PC-3 (cell line): ENCODE results near the gene DENND2A. TPM values are rescaled to one million over a fixed set of nuclear protein-coding genes. Genes with fewer than 3 reads are reported as not detected.

ENCODE experiments used
- ATAC-seq: fragments of 200-7000 bp; cut with Tn5 transposase; 2 replicates; pipeline ENCODE4 v1.9.1; 2020; ENCODE audit warnings: mild to moderate bottlenecking, moderate library complexity
- BruUV-seq: library from RNA; stranded (reverse); fragments of 400-500 nt; replicated peaks from 2 replicates; lab custom pipeline; 2021; lab: Mats Ljungman, UMichigan
- CTCF ChIA-PET: fragments of 300-600 bp; sonication (Branson Sonifier 250); formaldehyde crosslinking; loops from one replicate; lab custom pipeline; 2022; ENCODE audit warnings: antibody characterized with exemption; lab: Charles Lee
- POLR2A ChIA-PET: fragments of 300-600 bp; sonication (Branson Sonifier 250); formaldehyde crosslinking; loops from one replicate; lab custom pipeline; 2022; ENCODE audit warnings: antibody characterized with exemption; ENCODE audit not compliant: unreplicated experiment; lab: Charles Lee
- DNase-seq: peaks from one replicate; pipeline ENCODE4 v3.0.0-alpha.2; 2015
- H2AFZ ChIP-seq: fragments of 300-600 bp; sonication (generic); 2 replicates; pipeline ENCODE4 v1.6.0; 2016; ENCODE audit warnings: antibody characterized with exemption, low read length
- H3F3A ChIP-seq: fragments of 300-600 bp; sonication (generic); one replicate; pipeline ENCODE4 v1.6.0; 2017; ENCODE audit warnings: antibody characterized with exemption, low read length, control low read depth, mild to moderate bottlenecking; ENCODE audit not compliant: unreplicated experiment
- H3K27ac ChIP-seq: fragments of 300-600 bp; sonication (generic); 2 replicates; pipeline ENCODE4 v1.5.1; 2016; ENCODE audit warnings: mild to moderate bottlenecking, low read length
- H3K27me3 ChIP-seq: fragments of 300-600 bp; sonication (generic); 2 replicates; pipeline ENCODE4 v1.6.1; 2016; ENCODE audit warnings: low read length, mixed read lengths
- H3K36me3 ChIP-seq: fragments of 300-600 bp; sonication (generic); 2 replicates; pipeline ENCODE4 v1.6.1; 2016; ENCODE audit warnings: low read depth, mixed run types, low read length, mixed read lengths
- H3K4me1 ChIP-seq: fragments of 300-600 bp; sonication (generic); 2 replicates; pipeline ENCODE4 v1.5.1; 2016; ENCODE audit warnings: low read length; ENCODE audit not compliant: insufficient read depth
- H3K4me2 ChIP-seq: fragments of 300-600 bp; sonication (generic); 2 replicates; pipeline ENCODE4 v1.6.0; 2016; ENCODE audit warnings: low read length
- H3K4me3 ChIP-seq: fragments of 300-600 bp; sonication (generic); 2 replicates; pipeline ENCODE4 v1.5.1; 2016; ENCODE audit warnings: mild to moderate bottlenecking, low read length, mixed read lengths
- H3K79me2 ChIP-seq: fragments of 300-600 bp; sonication (generic); 2 replicates; pipeline ENCODE4 v1.6.1; 2017; ENCODE audit warnings: low read length, mixed read lengths
- H3K9ac ChIP-seq: fragments of 300-600 bp; sonication (generic); 2 replicates; pipeline ENCODE4 v1.6.0; 2016; ENCODE audit warnings: mild to moderate bottlenecking, low read length
- H3K9me2 ChIP-seq: fragments of 300-600 bp; sonication (generic); replicated peaks from 2 replicates; pipeline ENCODE4 v1.6.1; 2016; ENCODE audit warnings: mixed run types, low read length, mixed read lengths
- H3K9me3 ChIP-seq: fragments of 300-600 bp; sonication (generic); 2 replicates; pipeline ENCODE4 v1.6.1; 2016; ENCODE audit warnings: low read length, mixed read lengths
- H4K20me1 ChIP-seq: fragments of 300-600 bp; sonication (generic); 2 replicates; pipeline ENCODE4 v1.6.1; 2016; ENCODE audit warnings: low read length, mixed read lengths
- EZH2 ChIP-seq: fragments of 300-600 bp; sonication (generic); IDR thresholded peaks from one replicate; pipeline ENCODE4 v1.6.1; 2017; ENCODE audit warnings: antibody characterized with exemption, mild to moderate bottlenecking, low read length; ENCODE audit not compliant: unreplicated experiment
- EZH2phosphoT487 ChIP-seq: fragments of 300-600 bp; sonication (generic); IDR thresholded peaks from 2 replicates; pipeline ENCODE4 v1.6.1; 2018; ENCODE audit warnings: mild to moderate bottlenecking, antibody characterized with exemption, low read length, borderline replicate concordance
- intact Hi-C: fragments of 100-400 bp; cut with micrococcal nuclease; formaldehyde crosslinking; loops from 2 replicates; pipeline ENCODE4 v1.9.0; 2023
- total RNA-seq: library from RNA; depleted of rRNA; stranded (reverse); fragments of >200 nt; gene quantifications from 2 replicates; pipeline ENCODE4 v1.2.3, GENCODE V29; 2014
- TF ChIP-seq, protein P1 (sequence below): fragments of 300-600 bp; sonication (generic); conservative IDR thresholded peaks from 2 replicates; pipeline ENCODE4 v1.5.1; 2017; ENCODE audit warnings: antibody characterized with exemption, low read depth, mild to moderate bottlenecking, low read length

The DENND2A gene
- total RNA-seq, 1 experiment from 2014 or later, result 8.9 TPM

DNA sequence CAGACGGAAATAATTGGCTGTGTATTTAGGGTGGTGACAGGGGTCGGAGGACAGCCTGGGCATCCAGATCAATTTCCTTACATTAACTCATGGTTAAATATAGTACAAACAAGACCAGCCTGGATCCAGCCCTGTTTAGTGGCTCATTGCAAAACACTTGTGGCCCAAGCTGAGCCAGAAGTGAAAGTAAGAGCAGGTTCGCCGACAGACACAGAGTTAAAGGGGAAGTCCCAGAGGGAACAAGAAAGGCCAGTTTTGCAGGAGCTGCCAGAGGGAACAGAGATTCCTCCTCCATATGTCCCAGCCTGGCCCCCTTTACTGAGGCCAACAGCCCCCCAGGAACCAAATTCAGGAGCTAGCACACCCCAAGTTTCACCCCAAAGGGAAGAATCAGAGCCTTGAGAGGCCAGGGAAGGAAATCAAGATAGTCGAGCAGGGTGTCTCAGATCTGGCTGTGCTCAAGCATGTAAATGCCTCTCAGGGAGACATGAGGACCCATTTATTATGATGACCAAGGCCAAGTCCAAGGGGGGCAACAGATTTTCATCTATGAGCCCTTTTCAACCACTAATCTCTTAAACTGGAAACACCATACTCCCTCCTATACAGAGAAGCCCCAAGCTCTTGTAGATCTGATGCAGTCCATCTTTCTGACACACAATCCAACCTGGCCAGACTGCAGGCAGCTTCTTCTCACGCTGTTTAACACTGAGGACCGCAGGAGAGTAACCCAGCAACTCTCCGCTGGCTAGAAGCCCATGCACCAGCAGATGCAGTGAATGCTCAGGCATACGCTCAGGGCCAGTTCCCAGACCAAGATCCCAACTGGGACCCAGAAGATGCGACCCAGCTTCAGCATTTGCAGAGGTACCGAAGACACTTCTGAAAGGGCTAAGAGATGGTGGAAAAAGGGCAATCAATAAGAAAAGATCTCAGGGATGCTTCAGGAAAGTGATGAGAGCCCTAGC lies 16.2 kb upstream of the DENND2A start:
- no TSS peak for BruUV-seq
- peak; percentile 62 for ATAC-seq
- CTCF ChIA-PET, result no interaction called here
- no peaks in the 10 kb centered on the region for H3K9me3 ChIP-seq
- H3K9ac ChIP-seq, result no peak overlapping the region
- no peaks in the 10 kb centered on the region for H3K27me3 ChIP-seq
- H3F3A ChIP-seq, result no peaks in the 10 kb centered on the region
- no peaks in the 10 kb centered on the region for H3K9me2 ChIP-seq
- POLR2A ChIA-PET, result no interaction called here
- peak; percentile 74 for DNase-seq
- H3K4me3 ChIP-seq, result peak overlapping the region; percentile 54
- TF ChIP-seq EZH2, result no peak
- no peak for TF ChIP-seq EZH2phosphoT487
- TF ChIP-seq, protein P1, sequence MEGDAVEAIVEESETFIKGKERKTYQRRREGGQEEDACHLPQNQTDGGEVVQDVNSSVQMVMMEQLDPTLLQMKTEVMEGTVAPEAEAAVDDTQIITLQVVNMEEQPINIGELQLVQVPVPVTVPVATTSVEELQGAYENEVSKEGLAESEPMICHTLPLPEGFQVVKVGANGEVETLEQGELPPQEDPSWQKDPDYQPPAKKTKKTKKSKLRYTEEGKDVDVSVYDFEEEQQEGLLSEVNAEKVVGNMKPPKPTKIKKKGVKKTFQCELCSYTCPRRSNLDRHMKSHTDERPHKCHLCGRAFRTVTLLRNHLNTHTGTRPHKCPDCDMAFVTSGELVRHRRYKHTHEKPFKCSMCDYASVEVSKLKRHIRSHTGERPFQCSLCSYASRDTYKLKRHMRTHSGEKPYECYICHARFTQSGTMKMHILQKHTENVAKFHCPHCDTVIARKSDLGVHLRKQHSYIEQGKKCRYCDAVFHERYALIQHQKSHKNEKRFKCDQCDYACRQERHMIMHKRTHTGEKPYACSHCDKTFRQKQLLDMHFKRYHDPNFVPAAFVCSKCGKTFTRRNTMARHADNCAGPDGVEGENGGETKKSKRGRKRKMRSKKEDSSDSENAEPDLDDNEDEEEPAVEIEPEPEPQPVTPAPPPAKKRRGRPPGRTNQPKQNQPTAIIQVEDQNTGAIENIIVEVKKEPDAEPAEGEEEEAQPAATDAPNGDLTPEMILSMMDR, result no peak
- intact Hi-C loops, result loop anchor here (5.0 kb wide), 1 partner anchor 260 kb away; the partner anchor contains the start of gene SLC37A3
- H3K36me3 ChIP-seq, result no peaks in the 10 kb centered on the region
- peak overlapping the region; percentile 81 for H2AFZ ChIP-seq
- no peak overlapping the region for H3K27ac ChIP-seq
- peak overlapping the region; percentile 82 for H3K4me2 ChIP-seq
- H3K4me1 ChIP-seq, result peaks cover 9% of the 10 kb centered on the region
- no peaks in the 10 kb centered on the region for H3K79me2 ChIP-seq
- H4K20me1 ChIP-seq, result no peaks in the 10 kb centered on the region

GRCh38 chr7:140655511-140656408 lies 15.1 kb upstream of the DENND2A start:
- Histone ChIP-seq H3K36me3 (no peaks in the 10 kb centered on the region), H3K79me2 (no peaks in the 10 kb centered on the region), H3K9me2 (no peaks in the 10 kb centered on the region), H3K4me1 (peaks cover 19% of the 10 kb centered on the region), H3K4me3 (peak overlapping the region; percentile 54; the same call in 1 of the 2 replicates), H3F3A (no peaks in the 10 kb centered on the region), H3K27me3 (no peaks in the 10 kb centered on the region), H3K27ac (no peak overlapping the region), H4K20me1 (no peaks in the 10 kb centered on the region), H3K9ac (no peak overlapping the region), H3K4me2 (peak overlapping the region; percentile 82), H2AFZ (peak overlapping the region; percentile 81; the same call in 1 of the 2 replicates), H3K9me3 (no peaks in the 10 kb centered on the region)
- ChIA-PET POLR2A (no interaction called here), CTCF (no interaction called here)
- ATAC-seq, result no peak
- BruUV-seq, result no TSS peak
- TF ChIP-seq, protein P1, result no peak
- TF ChIP-seq EZH2phosphoT487 (no peak), EZH2 (no peak)
- intact Hi-C loops, result loop anchor here (5.0 kb wide), 1 partner anchor 258 kb away; the partner anchor contains the start of gene SLC37A3
- DNase-seq, result no peak
